Hematopoietic multipotent progenitor cell treated with erythropoietin and hydrocortisone succinate and interleukin-3 and kit ligand, for 4 days (in vitro differentiated cells): ENCODE data around the gene PTPRD.
A peak's percentile ranks its signal among the peaks of the same experiment; 100 is the strongest.
"Not testable (repeated sequence)": the region's sequence is repeated elsewhere in the genome, so short reads cannot be mapped to it uniquely, and the experiment has no call there.

Experiments
- DNase-seq: peaks from one replicate; pipeline ENCODE4 v3.0.0-alpha.2; 2015

The PTPRD gene

GRCh38 chr9:10449201-10449617, 163.6 kb downstream of the PTPRD start:
- not testable (repeated sequence) for DNase-seq

GRCh38 chr9:10447036-10447435, 165.8 kb downstream of the PTPRD start:
- no peak for DNase-seq

GRCh38 chr9:10443868-10444204, 169.0 kb downstream of the PTPRD start:
- DNase-seq, result no peak

GRCh38 chr9:10443181-10443867, 169.5 kb downstream of the PTPRD start:
- no peak for DNase-seq

GRCh38 chr9:10438955-10439354, 173.8 kb downstream of the PTPRD start:
- no peak for DNase-seq

GRCh38 chr9:10436756-10437155, 176.0 kb downstream of the PTPRD start:
- DNase-seq, result no peak

GRCh38 chr9:10434412-10434811, 178.4 kb downstream of the PTPRD start:
- DNase-seq, result no peak

GRCh38 chr9:10411272-10411671, 201.5 kb downstream of the PTPRD start:
- DNase-seq, result no peak

GRCh38 chr9:10403283-10403682, 209.5 kb downstream of the PTPRD start:
- DNase-seq, result no peak

GRCh38 chr9:10396615-10397014, 216.2 kb downstream of the PTPRD start:
- DNase-seq, result no peak

GRCh38 chr9:10387282-10387681, 225.5 kb downstream of the PTPRD start:
- DNase-seq, result no peak

- no peak for DNase-seq
These were observed 241.0 kb downstream of the PTPRD start for GRCh38 chr9:10371824-10372223.

GRCh38 chr9:10366171-10366779, 246.5 kb downstream of the PTPRD start:
- peak; percentile 64 for DNase-seq

GRCh38 chr9:10354591-10354990, 258.2 kb downstream of the PTPRD start:
- no peak for DNase-seq

- not testable (repeated sequence) for DNase-seq
These were observed 267.2 kb downstream of the PTPRD start for GRCh38 chr9:10345621-10346020.

- DNase-seq, result no peak
These were observed 271.7 kb downstream of the PTPRD start for GRCh38 chr9:10341057-10341456.

GRCh38 chr9:10339152-10339551, 273.6 kb downstream of the PTPRD start:
- DNase-seq, result no peak

- no peak for DNase-seq
These were observed 281.6 kb downstream of the PTPRD start for GRCh38 chr9:10331157-10331556.

- no peak for DNase-seq
These were observed 330.7 kb downstream of the PTPRD start for GRCh38 chr9:10282084-10282483.

GRCh38 chr9:10274988-10275387, 337.8 kb downstream of the PTPRD start:
- peak; percentile 42 for DNase-seq

- DNase-seq, result no peak
These were observed 338.6 kb downstream of the PTPRD start for GRCh38 chr9:10274175-10274574.

GRCh38 chr9:10272830-10273229, 340.0 kb downstream of the PTPRD start:
- DNase-seq, result no peak

GRCh38 chr9:10268531-10269485, 344.0 kb downstream of the PTPRD start:
- DNase-seq, result peak; percentile 77

- DNase-seq, result no peak
These were observed 347.6 kb downstream of the PTPRD start for GRCh38 chr9:10265153-10265631.
